Measurements from ENCODE around the gene SMCO2. TPM values are rescaled to one million over a fixed set of nuclear protein-coding genes. Genes with fewer than 3 reads are reported as not detected.

SMCO2 gene
- polyA plus RNA-seq, 3 donors: 17.4 TPM; not detected in 2

GRCh38 chr12:27462851-27463250 is 16.3 kb downstream of the SMCO2 start:
- Histone ChIP-seq H2AFZ (ENCODE audit: insufficient read depth, low read depth, low read length, poor library complexity, severe bottlenecking) (no peak overlapping the region), H3K4me1 (ENCODE audit: control insufficient read depth in 1 of 2, insufficient read depth in 2 of 2, low read length in 2 of 2) (peaks cover 6 to 8% of the 10 kb centered on the region in 2 donors), H3K27ac (ENCODE audit: low read depth in 1 of 2, low read length in 2 of 2) (no peak overlapping the region), H4K20me1 (ENCODE audit: insufficient read depth, low read length) (no peaks in the 10 kb centered on the region), H3K4me3 (replicated peaks in 1 of 3; ENCODE audit: low read depth in 2 of 3, low read length in 3 of 3) (no peak overlapping the region), H3K79me2 (ENCODE audit: insufficient read depth, low read length) (no peaks in the 10 kb centered on the region), H3K9ac (ENCODE audit: insufficient read depth, low read length, poor library complexity, severe bottlenecking) (no peak overlapping the region), H3K36me3 (replicated peaks in 1 of 2; ENCODE audit: control insufficient read depth in 1 of 2, insufficient read depth in 2 of 2, low read length in 2 of 2) (no peaks in the 10 kb centered on the region), H3K27me3 (ENCODE audit: control insufficient read depth in 2 of 2, insufficient read depth in 2 of 2, low read length in 2 of 2) (peaks cover 5 to 6% of the 10 kb centered on the region in 2 donors), H3K4me2 (replicated peaks; ENCODE audit: extremely low read depth, low read length, poor library complexity, severe bottlenecking) (no peak overlapping the region), H3K9me3 (replicated peaks in 1 of 2; ENCODE audit: control insufficient read depth in 1 of 2, insufficient read depth in 1 of 2, low read length in 2 of 2) (no peaks in the 10 kb centered on the region)
- Mint-ChIP-seq H3K4me3 (no peak overlapping the region), H3K36me3 (no peaks in the 10 kb centered on the region), H3K27ac (no peak overlapping the region), H3K27me3 (ENCODE audit: low read depth in 3 of 3) (peaks cover 11 to 17% (median 16%) of the 10 kb centered on the region in 3 donors), H3K9me3 (peaks cover 0 to 6% (median 2%) of the 10 kb centered on the region in 7 donors), H3K4me1 (peaks cover 22% of the 10 kb centered on the region)
- 43% methylated on average over 4 of the region's 8 CpGs for WGBS (ENCODE audit: insufficient coverage)
- DNase-seq: no peak
- no peak for TF ChIP-seq CTCF (IDR thresholded peaks at IDR 0.05)
- intact Hi-C loops (cut with micrococcal nuclease): no loop called here

- peaks cover 22% of the 10 kb centered on the region for H3K4me1 Mint-ChIP-seq
- Histone ChIP-seq H3K4me3 (replicated peaks in 1 of 3; ENCODE audit: low read depth in 2 of 3, low read length in 3 of 3) (no peak overlapping the region), H3K9me3 (replicated peaks in 1 of 2; ENCODE audit: control insufficient read depth in 1 of 2, insufficient read depth in 1 of 2, low read length in 2 of 2) (no peaks in the 10 kb centered on the region), H3K4me2 (replicated peaks; ENCODE audit: extremely low read depth, low read length, poor library complexity, severe bottlenecking) (no peak overlapping the region), H3K27ac (ENCODE audit: low read depth in 1 of 2, low read length in 2 of 2) (no peak overlapping the region), H3K27me3 (ENCODE audit: control insufficient read depth in 2 of 2, insufficient read depth in 2 of 2, low read length in 2 of 2) (peaks cover 5 to 6% of the 10 kb centered on the region in 2 donors), H3K4me1 (ENCODE audit: control insufficient read depth in 1 of 2, insufficient read depth in 2 of 2, low read length in 2 of 2) (peaks cover 6 to 8% of the 10 kb centered on the region in 2 donors), H2AFZ (ENCODE audit: insufficient read depth, low read depth, low read length, poor library complexity, severe bottlenecking) (no peak overlapping the region), H3K9ac (ENCODE audit: insufficient read depth, low read length, poor library complexity, severe bottlenecking) (no peak overlapping the region), H4K20me1 (ENCODE audit: insufficient read depth, low read length) (no peaks in the 10 kb centered on the region), H3K79me2 (ENCODE audit: insufficient read depth, low read length) (no peaks in the 10 kb centered on the region), H3K36me3 (replicated peaks in 1 of 2; ENCODE audit: control insufficient read depth in 1 of 2, insufficient read depth in 2 of 2, low read length in 2 of 2) (no peaks in the 10 kb centered on the region)
- 86% methylated on average over 5 of the region's 11 CpGs for WGBS (ENCODE audit: insufficient coverage)
- peaks cover 11 to 17% (median 16%) of the 10 kb centered on the region in 3 donors for H3K27me3 Mint-ChIP-seq (ENCODE audit: low read depth in 3 of 3)
- peaks cover 0 to 6% (median 2%) of the 10 kb centered on the region in 7 donors for H3K9me3 Mint-ChIP-seq
- H3K36me3 Mint-ChIP-seq: no peaks in the 10 kb centered on the region
- TF ChIP-seq CTCF (IDR thresholded peaks at IDR 0.05): no peak
- H3K27ac Mint-ChIP-seq: no peak overlapping the region
- intact Hi-C loops (cut with micrococcal nuclease): no loop called here
- DNase-seq: no peak
- H3K4me3 Mint-ChIP-seq: no peak overlapping the region
These were observed 17.1 kb downstream of the SMCO2 start for GRCh38 chr12:27463511-27464219.
